CD4-positive, CD25-positive, alpha-beta regulatory T cell (primary cell): Measurements from ENCODE around the gene PFN4. TPM values are rescaled to one million over a fixed set of nuclear protein-coding genes. Genes with fewer than 3 reads are reported as not detected.
A peak's percentile ranks its signal among the peaks of the same experiment; 100 is the strongest.
"Not testable (repeated sequence)": the region's sequence is repeated elsewhere in the genome, so short reads cannot be mapped to it uniquely, and the experiment has no call there.

Experiments used
- ATAC-seq, 2 donors: fragments of 150-1000 bp; cut with Tn5 transposase; one replicate each; pipeline ENCODE4 v1.10.0; 2021; ENCODE audit warnings: low read depth in 2 of 2, moderate number of reproducible peaks in 2 of 2, moderate library complexity in 1 of 2
- DNase-seq, 3 donors: peaks; one replicate each; pipeline versions ENCODE4 v3.0.0 to v3.0.0-alpha.2; 2012 to 2022; ENCODE audit warnings: mixed read lengths in 1 of 3
- H3K27ac ChIP-seq: one replicate; pipeline ENCODE4 v1.7.0; 2013; ENCODE audit warnings: mild to moderate bottlenecking, low read length; ENCODE audit not compliant: insufficient read depth, poor library complexity, severe bottlenecking
- H3K27me3 ChIP-seq: one replicate; pipeline ENCODE4 v1.7.0; 2013; ENCODE audit warnings: low read length; ENCODE audit not compliant: control insufficient read depth, insufficient read depth
- H3K36me3 ChIP-seq: one replicate; pipeline ENCODE4 v1.7.0; 2013; ENCODE audit warnings: mild to moderate bottlenecking, low read length, moderate library complexity; ENCODE audit not compliant: control insufficient read depth, insufficient read depth
- H3K4me1 ChIP-seq: 2 replicates; pipeline ENCODE4 v1.7.0; 2013; ENCODE audit warnings: mild to moderate bottlenecking, low read length; ENCODE audit not compliant: insufficient read depth, control insufficient read depth, poor library complexity, severe bottlenecking
- H3K4me3 ChIP-seq: one replicate; pipeline ENCODE4 v1.7.0; 2013; ENCODE audit warnings: low read depth, mild to moderate bottlenecking, low read length, moderate library complexity
- H3K9me3 ChIP-seq, 2 experiments: 1 replicate in 1 of 2; 2 replicates in 1 of 2; pipeline ENCODE4 v1.7.0; 2013; ENCODE audit warnings: low read length in 2 of 2, mild to moderate bottlenecking in 1 of 2, moderate library complexity in 1 of 2; ENCODE audit not compliant: control insufficient read depth in 2 of 2
- H3K27ac Mint-ChIP-seq, 3 donors: one replicate each; pipeline ENCODE4 v1.8.0; 2020 to 2022; ENCODE audit warnings: mild to moderate bottlenecking in 3 of 3, mixed read lengths in 3 of 3, moderate library complexity in 2 of 3
- H3K27me3 Mint-ChIP-seq: one replicate; pipeline ENCODE4 v1.8.0; 2022; ENCODE audit warnings: mild to moderate bottlenecking, mixed read lengths
- H3K36me3 Mint-ChIP-seq: one replicate; pipeline ENCODE4 v1.8.0; 2020; ENCODE audit warnings: mixed read lengths
- H3K4me1 Mint-ChIP-seq, 4 donors: one replicate each; pipeline ENCODE4 v1.8.0; 2020 to 2022; ENCODE audit warnings: mixed read lengths in 4 of 4, mild to moderate bottlenecking in 1 of 4
- H3K4me3 Mint-ChIP-seq, 4 donors: one replicate each; pipeline ENCODE4 v1.8.0; 2020 to 2022; ENCODE audit warnings: mild to moderate bottlenecking in 4 of 4, mixed read lengths in 4 of 4, moderate library complexity in 3 of 4
- H3K9me3 Mint-ChIP-seq, 7 donors: one replicate each; pipeline ENCODE4 v1.8.0; 2020 to 2022; ENCODE audit warnings: mixed read lengths in 7 of 7, mild to moderate bottlenecking in 3 of 7, moderate library complexity in 2 of 7
- polyA plus RNA-seq, 4 donors: library from polyadenylated mRNA; unstranded; fragments of 300-500 nt; fragmentation: Illumina TruSeq; gene quantifications; one replicate each; pipeline ENCODE4 v1.2.3, GENCODE V29; 2021
- total RNA-seq: library from RNA; stranded (reverse); gene quantifications from one replicate; pipeline ENCODE4 v1.2.3, GENCODE V29; 2022

Gene PFN4
- total and polyA plus RNA-seq, 5 donors from 2014 or later, result not detected

- H3K9me3 ChIP-seq, result peaks cover 3 to 7% of the 10 kb centered on the region in 2 experiments
- H3K36me3 ChIP-seq, result peaks cover 3% of the 10 kb centered on the region
- H3K4me3 ChIP-seq, result no peak overlapping the region
- peaks cover 0 to 3% (median 0%) of the 10 kb centered on the region in 4 donors for H3K4me1 Mint-ChIP-seq
- ATAC-seq (no peak), DNase-seq (no peak)
- H3K9me3 Mint-ChIP-seq, result peaks cover 3 to 32% (median 10%) of the 10 kb centered on the region in 7 donors
- no peaks in the 10 kb centered on the region for H3K4me1 ChIP-seq
- H3K27me3 Mint-ChIP-seq, result peaks cover 3% of the 10 kb centered on the region
- H3K4me3 Mint-ChIP-seq, result no peak overlapping the region
- peaks cover 21% of the 10 kb centered on the region for H3K36me3 Mint-ChIP-seq
- no peak overlapping the region for H3K27ac ChIP-seq
- H3K27ac Mint-ChIP-seq, result no peak overlapping the region
- H3K27me3 ChIP-seq, result no peaks in the 10 kb centered on the region
Observed at GRCh38 chr2:24101992-24102391, 21.1 kb downstream of the PFN4 start.

- Mint-ChIP-seq H3K36me3 (peaks cover 22% of the 10 kb centered on the region), H3K9me3 (peaks cover 0 to 24% (median 5%) of the 10 kb centered on the region in 7 donors)
- H3K27ac Mint-ChIP-seq, H3K27me3 Mint-ChIP-seq, H3K4me3 Mint-ChIP-seq, H3K4me3 ChIP-seq, H3K4me1 Mint-ChIP-seq, H3K9me3 ChIP-seq, H3K36me3 ChIP-seq, H3K27ac ChIP-seq, ATAC-seq, H3K27me3 ChIP-seq, DNase-seq, H3K4me1 ChIP-seq: not testable (repeated sequence)
Observed at GRCh38 chr2:24100732-24101131, 22.4 kb downstream of the PFN4 start.

GRCh38 chr2:24095171-24095677, 27.9 kb downstream of the PFN4 start:
- ATAC-seq, H3K4me3 ChIP-seq, H3K27ac Mint-ChIP-seq, H3K4me1 Mint-ChIP-seq, H3K4me3 Mint-ChIP-seq, H3K27me3 Mint-ChIP-seq, H3K36me3 ChIP-seq, H3K27me3 ChIP-seq, DNase-seq, H3K36me3 Mint-ChIP-seq, H3K9me3 ChIP-seq, H3K4me1 ChIP-seq, H3K27ac ChIP-seq: not testable (repeated sequence)
- H3K9me3 Mint-ChIP-seq, result peaks cover 0 to 16% (median 1%) of the 10 kb centered on the region in 7 donors

- H3K4me3 ChIP-seq, H3K27me3 Mint-ChIP-seq, H3K4me3 Mint-ChIP-seq, H3K9me3 ChIP-seq, H3K36me3 Mint-ChIP-seq, ATAC-seq, H3K9me3 Mint-ChIP-seq, H3K27me3 ChIP-seq, H3K4me1 Mint-ChIP-seq, DNase-seq, H3K36me3 ChIP-seq, H3K27ac ChIP-seq, H3K27ac Mint-ChIP-seq, H3K4me1 ChIP-seq: not testable (repeated sequence)
Observed at GRCh38 chr2:24093270-24093669, 29.9 kb downstream of the PFN4 start.

GRCh38 chr2:24088821-24089359, 34.2 kb downstream of the PFN4 start:
- Mint-ChIP-seq H3K27ac (no peak overlapping the region), H3K27me3 (no peaks in the 10 kb centered on the region), H3K36me3 (peaks cover 8% of the 10 kb centered on the region), H3K4me3 (no peak overlapping the region), H3K9me3 (peaks cover 0 to 1% (median 0%) of the 10 kb centered on the region in 7 donors), H3K4me1 (peaks cover 0 to 13% (median 9%) of the 10 kb centered on the region in 4 donors)
- Histone ChIP-seq H3K9me3 (no peaks in the 10 kb centered on the region), H3K36me3 (no peaks in the 10 kb centered on the region), H3K27me3 (no peaks in the 10 kb centered on the region), H3K4me3 (no peak overlapping the region), H3K4me1 (peaks cover 13% of the 10 kb centered on the region), H3K27ac (no peak overlapping the region)
- DNase-seq (no peak), ATAC-seq (no peak)

GRCh38 chr2:24087032-24087431, 36.1 kb downstream of the PFN4 start:
- no peak overlapping the region for H3K27ac ChIP-seq
- ATAC-seq, result no peak
- Mint-ChIP-seq H3K36me3 (peaks cover 12% of the 10 kb centered on the region), H3K27ac (no peak overlapping the region), H3K4me1 (peaks cover 0 to 19% (median 13%) of the 10 kb centered on the region in 4 donors), H3K9me3 (no peaks in the 10 kb centered on the region), H3K27me3 (no peaks in the 10 kb centered on the region), H3K4me3 (no peak overlapping the region)
- no peak for DNase-seq
- no peaks in the 10 kb centered on the region for H3K9me3 ChIP-seq
- no peaks in the 10 kb centered on the region for H3K36me3 ChIP-seq
- H3K4me1 ChIP-seq, result peaks cover 17% of the 10 kb centered on the region
- H3K4me3 ChIP-seq, result no peak overlapping the region
- H3K27me3 ChIP-seq, result no peaks in the 10 kb centered on the region

GRCh38 chr2:24086241-24086640, 36.9 kb downstream of the PFN4 start:
- Mint-ChIP-seq H3K4me3 (peak overlapping the region in 1 of 4 donors; percentile 62), H3K27ac (no peak overlapping the region), H3K27me3 (no peaks in the 10 kb centered on the region), H3K36me3 (peaks cover 13% of the 10 kb centered on the region), H3K4me1 (peaks cover 0 to 19% (median 13%) of the 10 kb centered on the region in 4 donors), H3K9me3 (no peaks in the 10 kb centered on the region)
- ATAC-seq (no peak), DNase-seq (no peak)
- no peak overlapping the region for H3K4me3 ChIP-seq
- H3K36me3 ChIP-seq, result no peaks in the 10 kb centered on the region
- H3K9me3 ChIP-seq, result no peaks in the 10 kb centered on the region
- peaks cover 17% of the 10 kb centered on the region for H3K4me1 ChIP-seq
- H3K27me3 ChIP-seq, result no peaks in the 10 kb centered on the region
- H3K27ac ChIP-seq, result no peak overlapping the region

GRCh38 chr2:24085200-24085489, 38.0 kb downstream of the PFN4 start:
- Histone ChIP-seq H3K36me3 (no peaks in the 10 kb centered on the region), H3K4me3 (no peak overlapping the region), H3K27ac (no peak overlapping the region), H3K9me3 (no peaks in the 10 kb centered on the region), H3K27me3 (no peaks in the 10 kb centered on the region), H3K4me1 (peaks cover 17% of the 10 kb centered on the region)
- Mint-ChIP-seq H3K27me3 (no peaks in the 10 kb centered on the region), H3K4me3 (peak overlapping the region in 3 of 4 donors; percentile 76 to 87 (median 81)), H3K9me3 (no peaks in the 10 kb centered on the region), H3K36me3 (peaks cover 13% of the 10 kb centered on the region), H3K4me1 (peaks cover 0 to 19% (median 14%) of the 10 kb centered on the region in 4 donors), H3K27ac (peak overlapping the region in 1 of 3 donors; percentile 56)
- DNase-seq (no peak), ATAC-seq (no peak)
